Subcutaneous abdominal adipose tissue (tissue), 5 donors: ENCODE results near the gene MEIS1.

ENCODE experiments used
- H3K27ac ChIP-seq: one replicate; pipeline ENCODE4 v1.7.0; 2013; ENCODE audit warnings: low read depth, mild to moderate bottlenecking, inconsistent platforms, low read length, moderate library complexity
- H3K27me3 ChIP-seq, 5 donors: one replicate each; pipeline ENCODE4 v1.7.0; 2013; ENCODE audit warnings: low read length in 5 of 5, inconsistent platforms in 1 of 5; ENCODE audit not compliant: control insufficient read depth in 5 of 5, insufficient read depth in 4 of 5
- H3K36me3 ChIP-seq, 5 donors: one replicate each; pipeline ENCODE4 v1.7.0; 2013; ENCODE audit warnings: low read length in 5 of 5; ENCODE audit not compliant: control insufficient read depth in 5 of 5, insufficient read depth in 5 of 5
- H3K4me1 ChIP-seq, 5 donors: one replicate each; pipeline ENCODE4 v1.7.0; 2013; ENCODE audit warnings: low read length in 5 of 5, mild to moderate bottlenecking in 3 of 5, moderate library complexity in 1 of 5; ENCODE audit not compliant: control insufficient read depth in 5 of 5, insufficient read depth in 5 of 5
- H3K4me3 ChIP-seq, 5 donors: one replicate each; pipeline ENCODE4 v1.7.0; 2013; ENCODE audit warnings: low read length in 5 of 5, low read depth in 1 of 5
- H3K9ac ChIP-seq, 5 donors: one replicate each; pipeline ENCODE4 v1.7.0; 2013; ENCODE audit warnings: low read length in 5 of 5, mild to moderate bottlenecking in 4 of 5, moderate library complexity in 3 of 5
- H3K9me3 ChIP-seq, 5 donors: one replicate each; pipeline ENCODE4 v1.7.0; 2013; ENCODE audit warnings: low read length in 5 of 5; ENCODE audit not compliant: control insufficient read depth in 5 of 5
- donor health status: healthy.
- donor health status: healthy.
- donor health status: healthy.
- donor health status: healthy.
- donor health status: healthy.

The MEIS1 gene

GRCh38 chr2:66543257-66543767 is 108.4 kb downstream of the MEIS1 start:
- H3K4me3 ChIP-seq: no peak overlapping the region
- H3K27ac ChIP-seq: no peak overlapping the region
- H3K36me3 ChIP-seq: no peaks in the 10 kb centered on the region
- no peak overlapping the region for H3K9ac ChIP-seq
- H3K27me3 ChIP-seq: no peaks in the 10 kb centered on the region
- peaks cover 0 to 26% (median 14%) of the 10 kb centered on the region in 5 donors for H3K4me1 ChIP-seq
- H3K9me3 ChIP-seq: no peaks in the 10 kb centered on the region

GRCh38 chr2:66544258-66544657 is 109.3 kb downstream of the MEIS1 start:
- Histone ChIP-seq H3K4me1 (peaks cover 0 to 28% (median 14%) of the 10 kb centered on the region in 5 donors), H3K4me3 (no peak overlapping the region), H3K27ac (no peak overlapping the region), H3K9me3 (no peaks in the 10 kb centered on the region), H3K9ac (no peak overlapping the region), H3K27me3 (no peaks in the 10 kb centered on the region), H3K36me3 (peaks cover 0 to 3% (median 0%) of the 10 kb centered on the region in 5 donors)

- peaks cover 0 to 3% (median 0%) of the 10 kb centered on the region in 5 donors for H3K36me3 ChIP-seq
- no peak overlapping the region for H3K4me3 ChIP-seq
- H3K4me1 ChIP-seq: peaks cover 0 to 18% (median 7%) of the 10 kb centered on the region in 5 donors
- H3K9me3 ChIP-seq: no peaks in the 10 kb centered on the region
- no peaks in the 10 kb centered on the region for H3K27me3 ChIP-seq
- no peak overlapping the region for H3K9ac ChIP-seq
- no peak overlapping the region for H3K27ac ChIP-seq
Observed at GRCh38 chr2:66545258-66545657, 110.3 kb downstream of the MEIS1 start.

GRCh38 chr2:66547118-66547517 is 112.2 kb downstream of the MEIS1 start:
- Histone ChIP-seq H3K4me1 (peaks cover 0 to 16% (median 6%) of the 10 kb centered on the region in 5 donors), H3K9ac (no peak overlapping the region), H3K9me3 (no peaks in the 10 kb centered on the region), H3K36me3 (peaks cover 0 to 3% (median 0%) of the 10 kb centered on the region in 5 donors), H3K27me3 (no peaks in the 10 kb centered on the region), H3K4me3 (no peak overlapping the region), H3K27ac (no peak overlapping the region)

- Histone ChIP-seq H3K4me3 (no peak overlapping the region), H3K27ac (no peak overlapping the region), H3K4me1 (peaks cover 0 to 16% (median 6%) of the 10 kb centered on the region in 5 donors), H3K9me3 (no peaks in the 10 kb centered on the region), H3K9ac (no peak overlapping the region), H3K27me3 (no peaks in the 10 kb centered on the region), H3K36me3 (peaks cover 0 to 3% (median 0%) of the 10 kb centered on the region in 5 donors)
Observed at GRCh38 chr2:66547887-66548286, 113.0 kb downstream of the MEIS1 start.

GRCh38 chr2:66548422-66548821 is 113.5 kb downstream of the MEIS1 start:
- Histone ChIP-seq H3K27me3 (no peaks in the 10 kb centered on the region), H3K27ac (no peak overlapping the region), H3K36me3 (peaks cover 0 to 3% (median 0%) of the 10 kb centered on the region in 5 donors), H3K4me3 (no peak overlapping the region), H3K9ac (no peak overlapping the region), H3K9me3 (no peaks in the 10 kb centered on the region), H3K4me1 (peaks cover 0 to 22% (median 6%) of the 10 kb centered on the region in 5 donors)

GRCh38 chr2:66550826-66551225 is 115.9 kb downstream of the MEIS1 start:
- no peaks in the 10 kb centered on the region for H3K9me3 ChIP-seq
- peaks cover 0 to 36% (median 15%) of the 10 kb centered on the region in 5 donors for H3K4me1 ChIP-seq
- H3K36me3 ChIP-seq: peaks cover 0 to 3% (median 0%) of the 10 kb centered on the region in 5 donors
- no peak overlapping the region for H3K4me3 ChIP-seq
- no peak overlapping the region for H3K27ac ChIP-seq
- no peaks in the 10 kb centered on the region for H3K27me3 ChIP-seq
- H3K9ac ChIP-seq: no peak overlapping the region

GRCh38 chr2:66553370-66553769 is 118.4 kb downstream of the MEIS1 start:
- Histone ChIP-seq H3K27ac (peak overlapping the region; percentile 30), H3K27me3 (no peaks in the 10 kb centered on the region), H3K9ac (no peak overlapping the region), H3K36me3 (peaks cover 0 to 3% (median 0%) of the 10 kb centered on the region in 5 donors), H3K9me3 (no peaks in the 10 kb centered on the region), H3K4me3 (no peak overlapping the region), H3K4me1 (peaks cover 0 to 31% (median 16%) of the 10 kb centered on the region in 5 donors)

- no peaks in the 10 kb centered on the region for H3K9me3 ChIP-seq
Observed at GRCh38 chr2:66555091-66555490, 120.2 kb downstream of the MEIS1 start.

GRCh38 chr2:66555501-66556324 is 120.8 kb downstream of the MEIS1 start:
- Histone ChIP-seq H3K36me3 (no peaks in the 10 kb centered on the region), H3K4me3 (peak overlapping the region; percentile 60 to 65 (median 61)), H3K4me1 (peaks cover 0 to 29% (median 16%) of the 10 kb centered on the region in 5 donors), H3K9ac (peak overlapping the region in 4 of 5 donors; percentile 10 to 58 (median 44)), H3K27me3 (no peaks in the 10 kb centered on the region), H3K9me3 (no peaks in the 10 kb centered on the region), H3K27ac (peak overlapping the region; percentile 79)

More at GRCh38 chr2:66555091-66555490, 120.2 kb downstream of the MEIS1 start:
- no peaks in the 10 kb centered on the region for H3K36me3 ChIP-seq
- H3K27ac ChIP-seq: peak overlapping the region; percentile 79
- no peaks in the 10 kb centered on the region for H3K27me3 ChIP-seq
- H3K4me3 ChIP-seq: peak overlapping the region; percentile 60 to 65 (median 61)
- H3K4me1 ChIP-seq: peaks cover 0 to 29% (median 16%) of the 10 kb centered on the region in 5 donors
- H3K9ac ChIP-seq: peak overlapping the region in 3 of 5 donors; percentile 10 to 58 (median 33)
